BE2C (cell line): ENCODE measurements around the gene TMEM233.

Experiments used
- DNase-seq: peaks from one replicate; pipeline ENCODE4 v3.0.0-alpha.2; 2020
- H3K27me3 ChIP-seq: fragments of 250-450 bp; sonication (Bioruptor Pico); 2 replicates; pipeline ENCODE4 v1.5.1; 2020; ENCODE audit warnings: mild to moderate bottlenecking
- H3K36me3 ChIP-seq: fragments of 250-450 bp; sonication (Bioruptor Pico); 2 replicates; pipeline ENCODE4 v1.5.1; 2020; ENCODE audit warnings: mild to moderate bottlenecking
- H3K4me1 ChIP-seq: fragments of 250-450 bp; sonication (Bioruptor Pico); 2 replicates; pipeline ENCODE4 v1.5.1; 2020
- H3K4me3 ChIP-seq: 2 replicates; pipeline ENCODE4 v1.5.1; 2011; ENCODE audit warnings: low read depth, low read length
- H3K9me3 ChIP-seq: fragments of 250-450 bp; sonication (Bioruptor Pico); 2 replicates; pipeline ENCODE4 v1.5.1; 2020
- CTCF ChIP-seq: IDR thresholded peaks from 2 replicates; pipeline ENCODE4 v1.5.1; 2012; ENCODE audit warnings: mild to moderate bottlenecking, low read depth, low read length

Gene TMEM233

GRCh38 chr12:119687406-119687805 is 93.8 kb downstream of the TMEM233 start:
- H3K36me3 ChIP-seq, result peaks cover 32% of the 10 kb centered on the region
- TF ChIP-seq CTCF, result no peak
- no peaks in the 10 kb centered on the region for H3K9me3 ChIP-seq
- DNase-seq, result no peak
- H3K4me3 ChIP-seq, result no peak overlapping the region
- peaks cover 2% of the 10 kb centered on the region for H3K4me1 ChIP-seq
- H3K27me3 ChIP-seq, result no peaks in the 10 kb centered on the region

GRCh38 chr12:119687879-119688278 is 94.3 kb downstream of the TMEM233 start:
- Histone ChIP-seq H3K4me1 (peaks cover 4% of the 10 kb centered on the region), H3K27me3 (no peaks in the 10 kb centered on the region), H3K36me3 (peaks cover 32% of the 10 kb centered on the region), H3K9me3 (no peaks in the 10 kb centered on the region), H3K4me3 (no peak overlapping the region)
- no peak for TF ChIP-seq CTCF
- DNase-seq, result no peak

DNA sequence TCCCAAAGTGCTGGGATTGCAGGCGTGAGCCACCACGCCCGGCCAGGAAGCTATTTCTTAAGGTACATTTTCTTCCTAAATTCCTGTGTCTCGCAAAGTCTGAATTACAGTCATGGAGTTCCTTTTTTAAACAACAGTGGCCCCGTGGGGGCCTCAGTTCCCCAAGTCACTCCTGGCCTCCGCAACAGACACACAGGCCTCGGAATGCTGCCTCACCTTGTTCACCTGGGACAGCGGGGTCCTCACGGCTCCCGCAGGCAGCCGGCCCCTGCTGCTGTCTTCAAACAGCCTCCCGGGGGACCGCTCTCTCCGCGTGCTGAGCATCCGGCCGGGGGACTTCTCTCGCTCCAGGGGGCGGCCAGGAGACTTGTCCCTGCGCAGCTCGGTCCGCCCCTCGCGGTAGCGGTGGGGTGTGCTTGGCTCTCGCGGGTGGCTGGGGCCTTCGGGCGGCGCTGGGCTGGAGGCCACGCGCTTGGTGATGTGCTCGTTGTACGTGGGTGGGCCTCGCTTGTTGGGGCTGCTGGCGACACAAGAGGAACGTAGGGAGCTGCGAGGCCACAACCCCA is 96.4 kb downstream of the TMEM233 start:
- Histone ChIP-seq H3K27me3 (no peaks in the 10 kb centered on the region), H3K4me3 (no peak overlapping the region), H3K4me1 (peaks cover 18% of the 10 kb centered on the region), H3K9me3 (no peaks in the 10 kb centered on the region), H3K36me3 (peaks cover 32% of the 10 kb centered on the region)
- no peak for DNase-seq
- no peak for TF ChIP-seq CTCF

DNA sequence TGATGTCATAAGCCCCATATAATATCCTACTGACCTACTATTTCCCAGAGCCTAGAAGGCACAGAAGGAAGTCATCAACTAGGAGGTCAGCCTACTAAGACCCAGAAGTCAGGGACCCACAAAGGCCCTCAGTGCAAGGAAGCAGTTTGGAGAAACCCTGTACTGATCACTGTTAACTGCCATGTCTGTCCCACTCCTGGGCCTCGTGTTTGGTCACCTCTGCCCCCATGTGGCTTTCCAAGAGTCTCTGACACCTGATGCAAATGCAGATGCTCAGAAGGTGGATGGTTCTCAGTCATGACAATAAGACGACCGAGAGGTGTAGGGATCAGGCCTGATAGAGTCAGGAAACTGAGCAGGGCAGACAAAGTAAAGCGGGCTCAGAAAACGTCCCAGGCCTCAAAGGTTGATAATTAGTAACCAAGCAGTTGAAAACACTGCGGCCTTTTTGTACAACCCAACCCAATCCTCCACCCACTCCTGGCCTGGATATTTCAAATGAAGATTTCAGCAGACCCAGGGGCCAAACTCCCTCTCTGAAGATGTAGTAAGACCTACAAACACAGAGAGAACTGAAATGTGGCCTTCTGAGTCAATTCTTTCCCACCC is 97.7 kb downstream of the TMEM233 start:
- Histone ChIP-seq H3K36me3 (peaks cover 31% of the 10 kb centered on the region), H3K4me3 (no peak overlapping the region)

DNA sequence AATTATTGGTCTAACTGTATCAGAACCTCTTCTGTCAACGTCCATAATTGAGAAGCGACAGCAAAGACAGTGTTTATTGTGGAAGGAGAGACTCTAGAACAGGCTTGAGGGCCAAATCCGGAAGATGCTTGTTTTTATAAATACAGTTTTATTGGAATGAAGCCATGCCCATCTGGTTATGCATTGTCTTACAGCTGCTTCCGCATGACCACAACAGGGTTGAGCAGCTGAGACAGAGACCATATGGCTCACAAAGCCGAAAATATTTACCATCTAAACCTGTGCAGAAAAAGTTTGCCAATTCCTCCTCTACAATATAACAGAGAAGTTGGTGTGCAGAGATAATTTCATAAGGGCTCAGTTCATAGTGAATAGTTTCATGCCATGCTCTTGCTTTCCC is 98.8 kb downstream of the TMEM233 start:
- H3K4me3 ChIP-seq, result no peak overlapping the region
- H3K27me3 ChIP-seq, result no peaks in the 10 kb centered on the region
- peaks cover 30% of the 10 kb centered on the region for H3K36me3 ChIP-seq
- no peak for DNase-seq
- peaks cover 18% of the 10 kb centered on the region for H3K4me1 ChIP-seq
- no peaks in the 10 kb centered on the region for H3K9me3 ChIP-seq
- TF ChIP-seq CTCF, result no peak

More for the DNA sequence above, 97.7 kb downstream of the TMEM233 start:
- H3K27me3 ChIP-seq, result no peaks in the 10 kb centered on the region
- H3K9me3 ChIP-seq, result no peaks in the 10 kb centered on the region
- H3K4me1 ChIP-seq, result peaks cover 18% of the 10 kb centered on the region
- no peak for DNase-seq
- TF ChIP-seq CTCF, result no peak
